Measurements from ENCODE around the gene CGB8.
A peak's percentile ranks its signal among the peaks of the same experiment; 100 is the strongest.

The CGB8 gene

GRCh38 chr19:49017666-49018351, 31.1 kb downstream of the CGB8 start:
- peak; percentile 69 for DNase-seq (ENCODE audit: extremely low spot score)
- 0 out of 2 replicates have a peak, but pooled peaks have one; percentile 8 for TF ChIP-seq L3MBTL2 (conservative IDR thresholded peaks at IDR 0.05)
- TF ChIP-seq PKNOX1 (IDR thresholded peaks at IDR 0.05), result no peak
- peak; percentile 33; the same call in 1 of the 2 replicates for TF ChIP-seq LEF1 (IDR thresholded peaks at IDR 0.05; ENCODE audit: borderline replicate concordance)
- TF ChIP-seq BHLHE40 (IDR thresholded peaks at IDR 0.05; ENCODE audit: borderline replicate concordance), result no peak
- CTCF ChIA-PET, result interaction anchor here (0.7 to 1.3 kb wide), 2 partner anchors 10 to 24 kb away, joined by 3 to 5 read pairs; partner anchors contain the start of genes GYS1 and RUVBL2
- POLR2A ChIA-PET, result interaction anchor here (0.6 kb wide), 1 partner anchor 908 kb away, joined by 3 read pairs; no protein-coding TSS in a partner anchor

GRCh38 chr19:49017041-49017665, 31.8 kb downstream of the CGB8 start, which contains the start of gene LHB:
LHB (minus strand) TSS chr19:49017091; CDS start chr19:49017081, 10 bp downstream.
- ChIA-PET CTCF (interaction anchor here (0.7 to 1.3 kb wide), 2 partner anchors 9 to 24 kb away, joined by 3 to 5 read pairs; partner anchors contain the start of genes GYS1 and RUVBL2), POLR2A (interaction anchor here (0.6 kb wide), 1 partner anchor 907 kb away, joined by 3 read pairs; no protein-coding TSS in a partner anchor)
- TF ChIP-seq FOXA1 (IDR thresholded peaks at IDR 0.05) (no peak), SUZ12 (IDR thresholded peaks at IDR 0.05) (no peak), CTBP1 (IDR thresholded peaks at IDR 0.05; ENCODE audit: borderline replicate concordance) (no peak), FOXM1 (IDR thresholded peaks at IDR 0.05; ENCODE audit: borderline replicate concordance) (no peak), SP1 (IDR thresholded peaks at IDR 0.05) (no peak), LEF1 (IDR thresholded peaks at IDR 0.05; ENCODE audit: borderline replicate concordance) (no peak), ARNT (IDR thresholded peaks at IDR 0.05) (no peak), ELF4 (IDR thresholded peaks at IDR 0.05) (no peak), NFRKB (IDR thresholded peaks at IDR 0.05) (no peak), TARDBP (IDR thresholded peaks at IDR 0.05) (no peak), L3MBTL2 (conservative IDR thresholded peaks at IDR 0.05) (no peak), HDGF (IDR thresholded peaks at IDR 0.05; ENCODE audit: borderline replicate concordance) (no peak), PKNOX1 (IDR thresholded peaks at IDR 0.05) (no peak), ZNF384 (IDR thresholded peaks at IDR 0.05) (no peak), BHLHE40 (IDR thresholded peaks at IDR 0.05; ENCODE audit: borderline replicate concordance) (no peak), FOXK2 (IDR thresholded peaks at IDR 0.05) (no peak)
- DNase-seq (ENCODE audit: extremely low spot score), result no peak

- ChIA-PET CTCF (interaction anchor here (0.6 kb wide), 1 partner anchor 57 kb away, joined by 3 read pairs; the partner anchor contains the start of gene KCNA7), POLR2A (no interaction called here)
- no peak for DNase-seq (ENCODE audit: extremely low spot score)
- no peak for TF ChIP-seq CTBP1 (IDR thresholded peaks at IDR 0.05; ENCODE audit: borderline replicate concordance)
- TF ChIP-seq PKNOX1 (IDR thresholded peaks at IDR 0.05), result no peak
- TF ChIP-seq ARNT (IDR thresholded peaks at IDR 0.05), result no peak
- no peak for TF ChIP-seq TARDBP (IDR thresholded peaks at IDR 0.05)
- TF ChIP-seq SUZ12 (IDR thresholded peaks at IDR 0.05), result no peak
- TF ChIP-seq FOXK2 (IDR thresholded peaks at IDR 0.05), result no peak
- TF ChIP-seq ELF4 (IDR thresholded peaks at IDR 0.05), result no peak
- TF ChIP-seq L3MBTL2 (conservative IDR thresholded peaks at IDR 0.05), result no peak
- TF ChIP-seq BHLHE40 (IDR thresholded peaks at IDR 0.05; ENCODE audit: borderline replicate concordance), result no peak
- TF ChIP-seq ZNF384 (IDR thresholded peaks at IDR 0.05), result no peak
- TF ChIP-seq NFRKB (IDR thresholded peaks at IDR 0.05), result no peak
- no peak for TF ChIP-seq HDGF (IDR thresholded peaks at IDR 0.05; ENCODE audit: borderline replicate concordance)
- TF ChIP-seq FOXA1 (IDR thresholded peaks at IDR 0.05), result no peak
- no peak for TF ChIP-seq FOXM1 (IDR thresholded peaks at IDR 0.05; ENCODE audit: borderline replicate concordance)
- TF ChIP-seq LEF1 (IDR thresholded peaks at IDR 0.05; ENCODE audit: borderline replicate concordance), result no peak
- TF ChIP-seq SP1 (IDR thresholded peaks at IDR 0.05), result no peak
These were observed 32.7 kb downstream of the CGB8 start for GRCh38 chr19:49016067-49016839.

- POLR2A ChIA-PET, result no interaction called here
- CTCF ChIA-PET, result no interaction called here
- TF ChIP-seq NFRKB (IDR thresholded peaks at IDR 0.05), result no peak
- TF ChIP-seq L3MBTL2 (conservative IDR thresholded peaks at IDR 0.05), result no peak
- TF ChIP-seq FOXM1 (IDR thresholded peaks at IDR 0.05; ENCODE audit: borderline replicate concordance), result no peak
- TF ChIP-seq HDGF (IDR thresholded peaks at IDR 0.05; ENCODE audit: borderline replicate concordance), result no peak
- no peak for TF ChIP-seq PKNOX1 (IDR thresholded peaks at IDR 0.05)
- no peak for TF ChIP-seq LEF1 (IDR thresholded peaks at IDR 0.05; ENCODE audit: borderline replicate concordance)
- no peak for TF ChIP-seq BHLHE40 (IDR thresholded peaks at IDR 0.05; ENCODE audit: borderline replicate concordance)
- TF ChIP-seq SUZ12 (IDR thresholded peaks at IDR 0.05), result no peak
- no peak for TF ChIP-seq TARDBP (IDR thresholded peaks at IDR 0.05)
- no peak for TF ChIP-seq CTBP1 (IDR thresholded peaks at IDR 0.05; ENCODE audit: borderline replicate concordance)
- TF ChIP-seq FOXK2 (IDR thresholded peaks at IDR 0.05), result no peak
- TF ChIP-seq ZNF384 (IDR thresholded peaks at IDR 0.05), result no peak
- TF ChIP-seq ARNT (IDR thresholded peaks at IDR 0.05), result no peak
- TF ChIP-seq SP1 (IDR thresholded peaks at IDR 0.05), result no peak
- TF ChIP-seq FOXA1 (IDR thresholded peaks at IDR 0.05), result no peak
- TF ChIP-seq ELF4 (IDR thresholded peaks at IDR 0.05), result no peak
- no peak for DNase-seq (ENCODE audit: extremely low spot score)
These were observed 34.0 kb downstream of the CGB8 start for GRCh38 chr19:49014870-49015255.

Data from HEK293T (cell line).